ENCODE data around the gene GSTM4.

Gene GSTM4

GRCh38 chr1:109655615-109656519 is at the start of gene GSTM4:
TSS of gene GSTM4 (plus strand) at chr1:109656099. CDS start at chr1:109656390, 291 bp downstream.
- H3K27me3 Mint-ChIP-seq (ENCODE audit: low read depth): peaks cover 31% of the 10 kb centered on the region
- H3K9me3 Mint-ChIP-seq: no peaks in the 10 kb centered on the region
- peak within 1 kb of the TSS; percentile 92 for H3K4me3 Mint-ChIP-seq
- peak within 1 kb of the TSS; percentile 92 for H3K27ac Mint-ChIP-seq
- peaks cover 1% of the 10 kb centered on the region for H3K36me3 Mint-ChIP-seq (ENCODE audit: low read depth)
- DNase-seq (ENCODE audit: low spot score): peak; percentile 64
- H3K4me1 Mint-ChIP-seq (ENCODE audit: low read depth): peaks cover 19% of the 10 kb centered on the region

- Mint-ChIP-seq H3K27me3 (ENCODE audit: low read depth) (peaks cover 2% of the 10 kb centered on the region), H3K4me1 (ENCODE audit: low read depth) (no peaks in the 10 kb centered on the region), H3K27ac (no peak overlapping the region), H3K36me3 (ENCODE audit: low read depth) (no peaks in the 10 kb centered on the region), H3K4me3 (no peak overlapping the region), H3K9me3 (no peaks in the 10 kb centered on the region)
- DNase-seq (ENCODE audit: low spot score): no peak
These were observed 46.0 kb upstream of the GSTM4 start for GRCh38 chr1:109609881-109610280.

- Mint-ChIP-seq H3K9me3 (no peaks in the 10 kb centered on the region), H3K36me3 (ENCODE audit: low read depth) (no peaks in the 10 kb centered on the region), H3K27ac (no peak overlapping the region), H3K4me1 (ENCODE audit: low read depth) (peaks cover under 1% of the 10 kb centered on the region), H3K4me3 (no peak overlapping the region), H3K27me3 (ENCODE audit: low read depth) (peaks cover 2% of the 10 kb centered on the region)
- no peak for DNase-seq (ENCODE audit: low spot score)
These were observed 45.1 kb upstream of the GSTM4 start for GRCh38 chr1:109610609-109611307.

- H3K36me3 Mint-ChIP-seq (ENCODE audit: low read depth): no peaks in the 10 kb centered on the region
- H3K4me1 Mint-ChIP-seq (ENCODE audit: low read depth): peaks cover 6% of the 10 kb centered on the region
- H3K27me3 Mint-ChIP-seq (ENCODE audit: low read depth): peaks cover 2% of the 10 kb centered on the region
- no peaks in the 10 kb centered on the region for H3K9me3 Mint-ChIP-seq
- H3K27ac Mint-ChIP-seq: no peak overlapping the region
- DNase-seq (ENCODE audit: low spot score): no peak
- H3K4me3 Mint-ChIP-seq: no peak overlapping the region
These were observed 44.5 kb upstream of the GSTM4 start for GRCh38 chr1:109611308-109611990.

GRCh38 chr1:109613361-109614147 is 42.3 kb upstream of the GSTM4 start:
- no peaks in the 10 kb centered on the region for H3K36me3 Mint-ChIP-seq (ENCODE audit: low read depth)
- H3K4me1 Mint-ChIP-seq (ENCODE audit: low read depth): peaks cover 15% of the 10 kb centered on the region
- DNase-seq (ENCODE audit: low spot score): no peak
- H3K27ac Mint-ChIP-seq: no peak overlapping the region
- no peak overlapping the region for H3K4me3 Mint-ChIP-seq
- peaks cover 2% of the 10 kb centered on the region for H3K27me3 Mint-ChIP-seq (ENCODE audit: low read depth)
- H3K9me3 Mint-ChIP-seq: no peaks in the 10 kb centered on the region

GRCh38 chr1:109615879-109616278 is 40.0 kb upstream of the GSTM4 start:
- Mint-ChIP-seq H3K9me3 (no peaks in the 10 kb centered on the region), H3K4me1 (ENCODE audit: low read depth) (peaks cover 26% of the 10 kb centered on the region), H3K36me3 (ENCODE audit: low read depth) (no peaks in the 10 kb centered on the region), H3K4me3 (no peak overlapping the region), H3K27ac (no peak overlapping the region), H3K27me3 (ENCODE audit: low read depth) (peaks cover 2% of the 10 kb centered on the region)
- DNase-seq (ENCODE audit: low spot score): no peak

- Mint-ChIP-seq H3K27ac (peak overlapping the region; percentile 22), H3K27me3 (ENCODE audit: low read depth) (peaks cover 2% of the 10 kb centered on the region), H3K9me3 (no peaks in the 10 kb centered on the region), H3K4me3 (no peak overlapping the region), H3K36me3 (ENCODE audit: low read depth) (no peaks in the 10 kb centered on the region), H3K4me1 (ENCODE audit: low read depth) (peaks cover 28% of the 10 kb centered on the region)
- no peak for DNase-seq (ENCODE audit: low spot score)
These were observed 39.5 kb upstream of the GSTM4 start for GRCh38 chr1:109616391-109616790.

GRCh38 chr1:109617291-109617801 is 38.6 kb upstream of the GSTM4 start:
- Mint-ChIP-seq H3K4me1 (ENCODE audit: low read depth) (peaks cover 35% of the 10 kb centered on the region), H3K27ac (no peak overlapping the region), H3K36me3 (ENCODE audit: low read depth) (peaks cover 3% of the 10 kb centered on the region), H3K4me3 (no peak overlapping the region), H3K27me3 (ENCODE audit: low read depth) (no peaks in the 10 kb centered on the region), H3K9me3 (no peaks in the 10 kb centered on the region)
- DNase-seq (ENCODE audit: low spot score): peak; percentile 46

- Mint-ChIP-seq H3K4me1 (ENCODE audit: low read depth) (peaks cover 48% of the 10 kb centered on the region), H3K27ac (peak overlapping the region; percentile 97), H3K27me3 (ENCODE audit: low read depth) (no peaks in the 10 kb centered on the region), H3K36me3 (ENCODE audit: low read depth) (peaks cover 3% of the 10 kb centered on the region), H3K9me3 (no peaks in the 10 kb centered on the region), H3K4me3 (peak overlapping the region; percentile 90)
- no peak for DNase-seq (ENCODE audit: low spot score)
These were observed 37.0 kb upstream of the GSTM4 start for GRCh38 chr1:109618661-109619575.

GRCh38 chr1:109619576-109620400 is 36.1 kb upstream of the GSTM4 start, which contains the start of the genes AMPD2 and GNAT2:
TSS of gene AMPD2 (plus strand) at chr1:109619837. CDS start at chr1:109621176, 1,339 bp downstream.
TSS of gene GNAT2 (minus strand) at chr1:109619616. CDS start at chr1:109612870, 6,746 bp downstream.
- peak; percentile 76 for DNase-seq (ENCODE audit: low spot score)
- peak within 1 kb of the TSS; percentile 90 for H3K4me3 Mint-ChIP-seq
- peak within 1 kb of the TSS; percentile 97 for H3K27ac Mint-ChIP-seq

GRCh38 chr1:109620401-109620791 is 35.5 kb upstream of the GSTM4 start:
- Mint-ChIP-seq H3K27ac (peak overlapping the region; percentile 97), H3K36me3 (ENCODE audit: low read depth) (peaks cover 3% of the 10 kb centered on the region), H3K4me1 (ENCODE audit: low read depth) (peaks cover 57% of the 10 kb centered on the region), H3K4me3 (peak overlapping the region; percentile 90), H3K9me3 (no peaks in the 10 kb centered on the region), H3K27me3 (ENCODE audit: low read depth) (no peaks in the 10 kb centered on the region)
- no peak for DNase-seq (ENCODE audit: low spot score)

More at GRCh38 chr1:109619576-109620400, 36.1 kb upstream of the GSTM4 start, which contains the start of the genes AMPD2 and GNAT2:
- peaks cover 3% of the 10 kb centered on the region for H3K36me3 Mint-ChIP-seq (ENCODE audit: low read depth)
- H3K27me3 Mint-ChIP-seq (ENCODE audit: low read depth): no peaks in the 10 kb centered on the region
- H3K4me1 Mint-ChIP-seq (ENCODE audit: low read depth): peaks cover 56% of the 10 kb centered on the region
- no peaks in the 10 kb centered on the region for H3K9me3 Mint-ChIP-seq
